GM12872 (cell line): ENCODE measurements around the gene NFIC.

ENCODE experiments used
- CTCF ChIP-seq: IDR thresholded peaks from 3 replicates; pipeline ENCODE4 v1.5.1; 2011; ENCODE audit warnings: low read depth, mild to moderate bottlenecking, low read length, moderate library complexity; ENCODE audit not compliant: insufficient read depth

The NFIC gene

DNA sequence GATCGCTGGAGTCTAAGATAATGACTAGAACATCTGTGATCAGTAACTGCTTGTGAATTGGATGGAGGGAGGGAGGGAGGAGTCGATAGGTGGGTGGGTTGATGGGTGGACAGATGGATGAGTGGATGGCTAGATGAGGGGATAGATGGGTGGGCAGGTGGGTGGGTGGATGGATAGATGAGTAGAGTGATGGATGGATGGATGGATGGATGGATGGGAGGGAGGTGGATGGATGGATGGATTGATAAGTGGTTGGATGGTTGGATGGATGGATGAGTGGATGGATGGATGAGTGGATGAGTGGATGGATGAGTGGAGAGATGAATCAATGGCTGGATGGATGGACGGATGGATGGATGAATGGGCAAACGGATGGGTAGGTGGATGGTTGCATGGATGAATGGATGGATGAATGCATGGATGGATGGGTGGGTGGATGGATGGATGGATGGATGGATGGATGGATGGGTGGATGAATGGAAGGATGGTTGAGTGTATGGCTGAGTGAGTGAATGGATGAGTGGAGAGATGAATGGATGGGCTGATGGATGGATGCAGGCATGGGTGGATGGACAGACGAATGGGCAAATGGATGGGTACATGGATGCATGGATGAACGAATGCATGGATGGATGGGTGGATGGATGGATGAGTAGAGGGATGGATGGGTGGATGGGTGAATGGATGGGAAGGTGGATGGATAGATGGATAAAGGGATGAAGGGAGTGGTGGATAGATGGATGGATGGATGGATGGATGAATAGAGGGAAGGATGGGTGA, 44.0 kb upstream of the NFIC start:
- TF ChIP-seq CTCF, result no peak

DNA sequence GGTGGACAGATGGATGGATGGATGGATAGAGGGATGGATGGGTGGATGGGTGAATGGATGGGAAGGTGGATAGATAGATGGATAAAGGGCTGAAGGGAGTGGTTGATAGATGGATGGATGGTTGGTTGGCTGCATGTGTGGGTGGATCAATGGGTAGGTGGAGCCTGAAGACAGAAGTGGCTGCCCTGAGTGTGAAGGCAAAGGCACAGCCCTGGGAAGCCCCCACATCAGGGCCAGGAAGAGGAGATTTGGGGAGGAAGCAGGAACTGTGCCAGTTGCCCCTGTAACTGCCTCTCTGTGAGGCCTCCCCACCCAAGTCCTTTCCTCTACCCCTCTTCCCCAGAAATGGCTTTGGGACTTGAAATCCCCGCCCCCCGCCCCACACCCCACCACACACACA, 43.4 kb upstream of the NFIC start:
- no peak for TF ChIP-seq CTCF

GRCh38 chr19:3323658-3324057, 42.7 kb upstream of the NFIC start:
- TF ChIP-seq CTCF, result no peak

DNA sequence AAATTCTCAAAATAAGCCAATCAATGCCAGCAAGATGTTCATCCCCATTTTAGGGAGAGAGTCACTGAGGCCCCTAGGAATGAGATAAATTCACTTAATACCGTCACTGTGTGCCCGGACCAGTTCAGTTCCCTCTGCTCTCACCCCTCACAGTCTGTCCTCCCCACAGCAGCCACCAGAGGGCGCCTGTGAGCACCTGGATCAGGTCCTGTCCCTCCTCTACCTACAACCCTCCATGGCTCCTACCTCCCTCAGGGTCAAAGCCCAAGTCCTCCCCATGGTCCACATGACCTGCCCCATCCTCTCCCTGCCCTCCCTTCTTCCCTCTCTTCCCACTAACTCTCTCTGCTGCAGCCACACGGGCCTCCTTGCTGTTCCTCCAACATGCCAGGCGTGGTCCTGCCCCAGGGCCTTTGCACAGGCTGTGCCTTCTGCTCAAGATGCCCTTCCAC, 42.0 kb upstream of the NFIC start:
- TF ChIP-seq CTCF, result peak; percentile 95

DNA sequence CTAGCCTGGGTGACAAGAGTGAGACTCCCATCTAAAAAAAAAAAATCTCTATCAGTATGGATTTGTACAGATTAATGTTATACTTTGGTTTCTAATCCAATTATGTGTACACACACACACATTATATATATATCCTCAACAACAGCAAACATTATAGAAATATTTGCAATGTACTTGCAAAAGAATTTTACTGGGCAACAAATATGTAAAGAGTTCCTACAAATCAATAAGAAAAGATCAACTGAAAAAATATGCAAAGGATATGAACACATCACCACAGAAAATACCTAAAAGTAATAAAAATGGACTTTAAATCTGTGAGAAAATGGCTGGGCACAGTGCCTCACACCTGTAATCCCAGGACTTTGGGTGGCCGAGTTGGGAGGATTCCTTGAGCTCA, 40.9 kb upstream of the NFIC start:
- no peak for TF ChIP-seq CTCF

GRCh38 chr19:3328743-3329142, 37.6 kb upstream of the NFIC start:
- TF ChIP-seq CTCF, result no peak

DNA sequence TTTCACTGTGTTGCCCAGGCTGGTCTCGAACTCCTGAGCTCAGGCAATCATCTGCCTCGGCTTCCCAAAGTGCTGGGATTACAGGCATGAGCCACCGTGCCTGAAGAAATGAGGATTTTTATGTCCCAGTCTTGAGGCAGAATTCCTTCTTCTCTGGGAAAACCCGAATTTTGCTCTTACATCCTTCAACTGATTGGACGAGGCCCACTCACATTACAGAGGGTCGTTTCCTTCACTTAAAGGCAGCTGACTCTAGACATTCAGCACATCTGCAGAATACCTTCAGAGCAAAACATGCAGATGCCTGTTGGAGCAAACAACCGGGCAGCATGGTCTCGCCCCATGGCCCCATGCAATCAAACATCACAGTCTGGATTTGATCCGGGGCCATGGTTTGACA, 36.3 kb upstream of the NFIC start:
- no peak for TF ChIP-seq CTCF
